Stimulated activated CD4-positive, alpha-beta T cell treated with anti-CD3 and anti-CD28 coated beads, Interleukin-1b, Interleukin-23, amount 100 ng/mL, for 4 hours (primary cell): Measurements from ENCODE around the gene DMBT1.

ENCODE experiments used
- DNase-seq, 2 donors: peaks; one replicate each; pipeline ENCODE4 v3.0.0-alpha.2; 2020; ENCODE audit warnings: low read depth in 2 of 2

The DMBT1 gene

DNA sequence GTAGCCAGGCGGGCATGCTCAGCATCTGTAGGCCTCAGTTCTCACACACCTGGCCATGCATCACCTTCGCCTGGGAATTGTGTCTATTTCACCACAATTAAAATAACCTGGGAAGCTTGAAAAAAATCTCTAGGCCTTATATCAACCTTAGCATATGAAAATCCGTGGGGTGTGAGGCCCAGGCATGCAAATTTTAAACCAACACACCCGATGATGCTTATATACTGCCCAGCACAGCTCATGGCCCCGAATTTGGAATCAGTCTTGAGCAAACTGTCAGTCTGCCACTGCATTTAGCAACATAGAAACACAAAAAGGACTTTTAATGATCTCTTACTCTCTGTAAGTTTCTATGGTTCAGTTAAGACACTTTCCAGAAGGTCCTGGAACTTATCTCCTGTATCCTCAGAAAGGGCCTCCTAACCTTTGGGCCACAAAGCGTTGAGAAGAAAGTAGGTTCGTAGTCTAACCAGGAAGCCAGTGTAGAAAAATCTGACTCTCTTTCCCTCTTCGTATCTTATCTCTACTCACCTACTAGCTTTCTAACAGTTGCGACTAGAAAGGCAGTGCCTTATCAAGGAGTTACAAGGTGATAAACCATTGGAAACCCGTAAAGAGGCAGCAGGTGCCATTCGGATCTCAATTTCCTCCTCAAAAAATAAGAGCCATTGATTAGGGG, 12.0 kb upstream of the DMBT1 start:
- DNase-seq = no peak

DNA sequence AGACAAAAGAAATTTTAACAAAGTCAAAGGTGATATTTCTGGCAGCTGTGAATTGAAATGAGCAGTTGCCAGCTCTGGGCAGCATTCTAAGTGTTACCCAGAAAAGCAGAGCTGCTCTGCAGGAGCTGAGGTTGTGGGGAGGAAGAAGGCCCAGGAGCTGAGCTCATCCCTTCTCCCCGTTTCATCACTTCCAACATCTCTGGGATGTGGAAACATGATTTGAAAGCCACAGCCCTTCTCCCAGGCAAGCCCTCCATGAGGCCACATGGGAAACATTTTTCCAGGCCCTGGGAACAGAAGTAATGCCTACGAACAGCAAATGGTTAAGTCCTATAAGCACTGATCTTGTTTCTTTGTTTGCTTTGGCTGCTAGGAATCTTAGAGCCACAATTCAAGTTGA, 10.9 kb upstream of the DMBT1 start:
- no peak for DNase-seq

DNA sequence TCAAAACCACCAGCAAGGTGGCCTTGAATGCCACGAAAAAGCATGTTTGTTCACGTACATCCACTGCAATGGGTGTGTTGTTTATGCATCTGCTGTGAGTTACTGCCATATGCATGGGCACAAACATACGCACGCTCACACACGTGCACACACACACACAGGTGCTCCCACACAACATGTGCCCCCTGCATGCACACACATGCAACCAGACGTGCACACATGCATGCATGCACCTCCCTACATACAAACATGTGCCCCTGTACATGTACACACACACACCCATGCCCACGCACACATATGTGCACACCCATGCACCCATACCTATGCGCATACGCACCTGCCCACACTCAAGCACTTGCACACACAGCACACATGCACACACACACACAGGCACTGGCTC, 10.1 kb upstream of the DMBT1 start:
- DNase-seq = no peak

DNA sequence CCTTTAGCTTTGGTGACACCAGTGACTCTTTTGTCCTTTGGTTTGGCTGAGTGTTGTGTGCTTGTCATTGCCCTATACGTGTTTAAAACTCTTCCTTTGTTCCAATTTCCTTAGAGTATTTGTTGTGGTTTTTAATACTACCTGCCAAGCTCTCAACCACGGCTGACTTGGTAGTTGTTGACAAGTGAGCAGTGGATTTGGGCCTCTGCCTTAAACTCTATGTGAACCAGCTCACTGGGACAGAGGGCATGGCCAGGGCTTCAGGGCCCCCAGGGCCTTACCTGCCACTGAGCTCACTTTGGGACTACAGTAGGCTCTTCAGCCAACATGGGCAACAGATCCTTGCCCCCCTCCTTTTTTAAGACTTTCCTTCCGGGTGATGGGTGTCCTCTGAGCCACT, 9.6 kb upstream of the DMBT1 start:
- DNase-seq = no peak

GRCh38 chr10:122551450-122551849, 9.1 kb upstream of the DMBT1 start:
- peak; percentile 5 to 15 for DNase-seq

DNA sequence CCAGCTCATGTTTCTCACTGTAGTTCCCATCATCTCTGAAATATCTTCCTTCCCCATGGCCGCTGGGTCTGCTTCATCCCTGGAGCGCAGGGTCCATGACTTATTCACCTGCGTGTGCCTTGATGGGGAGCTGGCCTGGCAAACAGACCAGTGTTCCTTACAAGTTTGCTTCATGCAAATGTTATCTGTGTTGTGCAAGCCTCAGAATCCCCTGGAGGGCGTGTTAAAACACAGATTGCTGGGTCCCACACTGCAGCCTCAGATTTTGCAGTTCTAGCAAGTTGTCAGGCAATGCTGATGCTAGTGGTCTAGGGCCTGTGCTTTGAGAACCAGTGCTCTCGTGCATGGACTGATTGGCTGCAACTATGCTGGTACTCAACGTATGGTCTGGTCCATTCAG, 7.2 kb upstream of the DMBT1 start:
- no peak for DNase-seq

DNA sequence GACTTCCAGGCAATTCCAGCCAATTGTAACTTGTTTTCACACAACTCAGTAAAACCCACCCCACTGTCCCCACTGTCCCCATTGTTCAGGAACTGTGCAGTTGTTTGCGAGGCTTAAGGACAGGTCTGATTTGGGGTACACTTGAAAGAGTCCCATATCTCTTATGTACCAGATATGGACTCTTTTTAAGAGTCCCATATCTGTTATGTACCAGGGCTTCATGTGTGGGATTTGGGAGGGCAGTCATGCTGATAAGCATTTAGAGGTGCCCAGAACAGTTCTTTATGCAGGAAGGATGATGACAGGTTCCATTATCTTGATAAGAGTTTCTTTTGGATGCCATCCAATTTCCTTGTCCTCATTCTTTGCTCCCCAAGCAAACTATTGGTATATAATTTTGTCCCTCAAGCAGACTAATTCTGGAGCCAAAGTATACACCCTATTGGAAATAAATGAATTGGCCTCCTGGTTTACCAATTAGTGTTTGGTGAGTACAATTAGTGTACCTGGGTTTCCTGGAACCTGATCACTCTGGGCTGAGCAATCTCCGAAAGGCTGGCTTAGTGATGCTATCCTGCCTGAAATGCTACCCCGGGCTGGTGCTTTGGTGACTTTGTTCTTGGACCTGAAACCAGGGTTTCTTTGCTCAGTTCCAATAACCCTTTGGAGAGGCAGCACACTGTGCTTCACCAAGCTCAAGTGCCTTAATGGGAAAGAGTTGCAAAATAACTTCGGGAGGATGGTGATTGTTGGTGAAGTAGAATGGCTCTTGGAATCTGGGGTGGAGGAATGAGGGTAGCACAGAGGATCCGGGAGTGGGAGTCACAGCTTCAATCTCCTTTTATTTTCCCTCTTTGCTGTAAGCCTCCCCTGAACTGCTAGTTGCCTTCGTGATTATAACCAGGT, 6.2 kb upstream of the DMBT1 start:
- DNase-seq = no peak

GRCh38 chr10:122555442-122555841, 5.1 kb upstream of the DMBT1 start:
- no peak for DNase-seq

- DNase-seq = no peak
Observed at GRCh38 chr10:122557516-122557915, 3.0 kb upstream of the DMBT1 start.

DNA sequence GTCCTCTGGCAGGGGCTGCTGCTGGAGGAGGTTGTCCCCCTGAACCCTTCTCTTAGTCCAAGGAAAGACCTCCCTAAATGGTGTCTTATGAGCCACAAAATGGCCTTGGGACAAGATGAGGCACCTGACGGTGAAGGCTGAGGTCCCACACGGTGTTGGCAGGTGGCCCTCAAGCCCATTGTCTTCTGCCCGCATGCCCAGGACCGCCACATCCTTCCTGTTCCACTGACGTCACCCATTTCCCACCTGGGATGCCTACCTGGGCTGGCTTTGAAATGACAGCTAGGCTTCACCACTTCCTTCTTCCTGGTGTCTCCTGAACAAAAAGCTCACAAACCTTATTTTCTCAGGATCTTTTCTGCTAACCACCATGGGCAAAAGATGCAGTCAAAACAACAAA, 2.1 kb upstream of the DMBT1 start:
- no peak for DNase-seq

DNA sequence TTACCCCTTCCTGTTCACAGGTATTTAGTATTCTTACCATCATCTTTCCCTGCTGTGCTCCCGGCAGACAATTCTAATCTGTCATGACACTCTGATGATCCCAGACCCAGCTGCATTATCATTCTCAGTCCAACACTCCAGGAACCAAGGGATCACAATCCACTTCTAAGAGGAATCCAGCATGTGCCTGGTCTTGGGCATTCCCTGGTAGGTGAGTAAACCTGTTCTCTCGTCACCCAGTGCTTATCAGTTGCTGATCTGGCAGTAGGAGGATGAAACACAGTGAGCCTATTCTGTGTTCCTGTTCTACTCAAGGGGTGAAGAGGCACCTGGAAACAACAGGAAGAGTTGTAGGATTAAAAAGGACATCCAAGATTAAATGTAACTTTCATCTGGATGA, 1.3 kb upstream of the DMBT1 start:
- DNase-seq = no peak

GRCh38 chr10:122561212-122561611, 658 bp downstream of the DMBT1 start:
- DNase-seq = no peak

DNA sequence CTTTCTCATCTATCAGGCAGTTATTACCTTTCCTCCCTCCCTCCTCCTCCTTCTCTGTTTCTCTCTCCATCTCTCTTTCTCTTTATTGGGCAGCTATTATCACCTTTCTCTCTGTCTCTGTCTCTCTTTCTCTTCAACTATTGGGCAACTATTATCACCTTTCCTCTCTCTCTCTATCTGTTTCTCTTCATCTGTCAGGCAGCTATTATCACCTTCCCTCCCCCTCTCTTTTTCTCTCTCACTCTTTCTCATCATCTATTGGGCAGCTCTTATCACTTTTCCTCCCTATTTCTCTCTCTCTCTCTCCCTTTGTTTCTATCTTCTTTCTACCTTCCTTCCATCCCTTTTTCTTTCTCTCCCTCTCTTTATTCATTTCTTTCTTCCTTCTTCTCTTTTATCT, 1.2 kb downstream of the DMBT1 start:
- DNase-seq = no peak

DNA sequence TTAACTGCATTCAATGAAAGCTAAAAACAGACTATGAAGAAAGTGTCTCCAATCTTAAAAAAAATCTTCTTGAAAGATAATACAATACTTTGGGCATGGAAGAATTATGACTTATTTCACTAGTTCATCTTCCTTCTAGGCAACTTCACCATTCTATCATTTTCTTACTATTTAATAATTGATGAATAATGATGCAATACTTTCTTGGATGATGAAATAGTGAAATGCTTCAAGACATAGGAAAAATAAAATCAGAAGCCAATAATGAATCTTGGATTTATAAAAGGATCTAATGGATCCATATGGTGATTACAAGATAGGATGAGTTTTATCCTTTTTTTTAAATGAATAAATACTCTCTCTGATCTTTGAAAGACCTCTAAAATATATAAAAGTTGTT, 4.4 kb downstream of the DMBT1 start:
- DNase-seq = no peak

DNA sequence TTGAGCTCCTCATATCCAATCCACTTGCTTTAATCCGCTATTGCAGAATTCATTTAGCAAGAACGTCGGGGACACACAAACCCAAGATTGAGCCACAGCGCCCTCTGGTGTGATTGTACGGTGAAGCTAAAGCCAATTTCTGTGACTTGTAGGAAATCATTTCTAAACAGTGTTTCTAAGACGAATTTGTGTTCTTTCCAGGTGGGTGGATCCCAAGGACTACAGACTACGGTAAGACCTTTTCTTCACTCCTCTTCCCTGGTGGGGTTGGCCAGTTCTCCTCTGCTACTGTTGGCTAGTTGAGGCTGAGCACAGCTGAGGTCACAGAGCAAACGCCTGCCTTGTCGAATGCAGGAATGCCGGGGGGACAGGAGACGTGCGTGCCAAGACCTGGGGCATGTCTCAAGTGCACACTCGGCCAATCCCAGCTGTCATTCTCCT, 5.2 kb downstream of the DMBT1 start:
- peak; percentile 52 to 59 for DNase-seq

DNA sequence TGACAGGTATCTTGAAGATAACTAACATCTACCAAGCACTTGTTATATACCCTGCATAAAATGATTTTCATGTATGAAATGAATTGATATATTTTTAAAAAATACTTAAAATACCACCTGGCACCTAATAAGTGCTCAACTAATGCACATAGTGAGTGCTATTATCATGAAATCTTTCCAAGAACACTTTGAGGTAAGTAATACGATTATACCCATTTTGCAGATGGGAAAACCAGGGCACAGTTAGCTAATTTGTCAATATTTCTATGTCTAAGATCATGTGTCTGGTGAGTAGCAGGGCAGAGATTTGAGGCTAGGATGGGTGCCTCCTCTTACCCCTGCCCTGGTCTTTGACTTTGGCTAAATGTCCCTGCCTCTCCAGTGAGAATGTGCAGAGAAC, 6.1 kb downstream of the DMBT1 start:
- DNase-seq = no peak

- no peak for DNase-seq
Observed at GRCh38 chr10:122567056-122567660, 6.6 kb downstream of the DMBT1 start.

DNA sequence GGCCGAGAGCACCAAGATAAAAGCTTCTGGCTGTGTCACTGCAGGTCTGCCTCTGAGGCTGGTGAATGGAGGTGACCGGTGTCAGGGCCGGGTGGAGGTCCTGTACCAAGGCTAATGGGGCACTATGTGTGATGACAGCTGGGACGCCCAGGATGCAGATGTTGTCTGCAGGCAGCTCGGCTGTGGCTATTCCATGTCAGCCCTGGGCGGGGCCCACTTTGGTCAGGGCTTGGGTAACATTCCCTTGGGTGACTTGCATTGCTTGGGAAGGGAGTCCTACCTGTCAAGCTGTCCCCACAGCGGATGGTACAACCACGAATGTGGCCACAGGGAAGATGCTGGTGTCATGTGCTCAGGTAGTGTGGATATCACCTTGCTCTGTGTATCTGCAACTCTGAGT, 8.0 kb downstream of the DMBT1 start:
- no peak for DNase-seq

DNA sequence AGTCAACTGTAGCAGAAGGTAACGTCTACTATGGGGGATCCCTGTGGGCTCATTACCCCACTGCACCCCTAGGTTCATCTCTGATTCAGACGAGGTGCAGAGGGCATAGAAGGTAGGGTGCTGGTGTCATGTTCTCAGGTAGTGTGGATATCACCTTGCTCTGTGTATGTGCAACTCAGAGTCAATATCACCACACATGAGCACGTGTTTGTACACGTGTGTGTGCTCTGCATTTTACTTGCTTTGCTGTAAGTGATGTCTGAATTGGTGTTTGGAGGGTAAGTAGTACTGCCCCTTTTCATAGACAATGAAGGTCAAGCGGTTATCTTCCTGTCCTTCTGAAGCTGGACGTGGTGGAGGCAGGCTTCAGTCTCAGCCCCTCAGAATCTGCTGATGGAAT, 10.4 kb downstream of the DMBT1 start:
- DNase-seq = no peak

GRCh38 chr10:122571892-122572291, 11.3 kb downstream of the DMBT1 start:
- no peak for DNase-seq

- no peak for DNase-seq
Observed at GRCh38 chr10:122575776-122576175, 15.2 kb downstream of the DMBT1 start.

GRCh38 chr10:122576291-122576690, 15.7 kb downstream of the DMBT1 start:
- no peak for DNase-seq
